Liver (tissue), 3 donors: Measurements from ENCODE around the gene BTRC.

Experiments
- ATF3 ChIP-seq: IDR thresholded peaks from 2 replicates; pipeline ENCODE4 v1.6.1; 2016; ENCODE audit warnings: antibody characterized with exemption
- EGR1 ChIP-seq, 2 donors: IDR thresholded peaks; 2 replicates each; pipeline ENCODE4 v1.6.1; 2016 to 2018; ENCODE audit warnings: antibody characterized with exemption in 2 of 2, low read depth in 2 of 2
- FOXA1 ChIP-seq: IDR thresholded peaks from 2 replicates; pipeline ENCODE4 v1.6.1; 2016; ENCODE audit warnings: antibody characterized with exemption
- GABPA ChIP-seq, 2 donors: IDR thresholded peaks in 1 of 2; conservative IDR thresholded peaks in 1 of 2; 2 replicates each; pipeline ENCODE4 v1.6.1; 2016; ENCODE audit warnings: antibody characterized with exemption in 2 of 2, mild to moderate bottlenecking in 1 of 2, moderate library complexity in 1 of 2
- JUND ChIP-seq, 2 donors: IDR thresholded peaks; 2 replicates each; pipeline ENCODE4 v1.6.1; 2016; ENCODE audit warnings: antibody characterized with exemption in 2 of 2
- RAD21 ChIP-seq, 2 donors: IDR thresholded peaks; 2 replicates each; pipeline ENCODE4 v1.6.1; 2016; ENCODE audit warnings: antibody characterized with exemption in 2 of 2, mild to moderate bottlenecking in 2 of 2
- SP1 ChIP-seq: IDR thresholded peaks from 2 replicates; pipeline ENCODE4 v1.6.1; 2018; ENCODE audit warnings: antibody characterized with exemption, mild to moderate bottlenecking
- TAF1 ChIP-seq: conservative IDR thresholded peaks from 2 replicates; pipeline ENCODE4 v1.6.1; 2016; ENCODE audit warnings: antibody characterized with exemption, mild to moderate bottlenecking
- YY1 ChIP-seq: IDR thresholded peaks from 2 replicates; pipeline ENCODE4 v1.6.1; 2016; ENCODE audit warnings: antibody characterized with exemption, mild to moderate bottlenecking
- ZBTB33 ChIP-seq: IDR thresholded peaks from 2 replicates; pipeline ENCODE4 v1.6.1; 2016; ENCODE audit warnings: antibody characterized with exemption
- TF ChIP-seq, protein P1 (sequence below): IDR thresholded peaks from 2 replicates; pipeline ENCODE4 v1.6.1; 2016; ENCODE audit warnings: antibody characterized with exemption, mild to moderate bottlenecking
- TF ChIP-seq, protein P2 (sequence below): fragments of 150-350 bp; IDR thresholded peaks from 2 replicates; pipeline ENCODE4 v1.5.1; 2017; ENCODE audit warnings: improper control_type of control experiment, low read depth, low read length; ENCODE audit not compliant: missing input control
- TF ChIP-seq, protein P3 (sequence below): IDR thresholded peaks from 2 replicates; pipeline ENCODE4 v1.6.1; 2016; ENCODE audit warnings: antibody characterized with exemption
- donor health status: healthy.
- donor health status: healthy.

- TF ChIP-seq RAD21 (IDR thresholded peaks at IDR 0.05) (no peak), ATF3 (no peak), EGR1 (IDR thresholded peaks at IDR 0.05; ENCODE audit: low read depth in 2 of 2) (no peak), YY1 (no peak), GABPA (IDR thresholded peaks at IDR 0.05 in 1 of 2, conservative IDR thresholded peaks at IDR 0.05 in 1 of 2) (no peak), JUND (IDR thresholded peaks at IDR 0.05) (no peak), SP1 (no peak), ZBTB33 (no peak), FOXA1 (no peak), TAF1 (no peak)
- TF ChIP-seq, protein P1, sequence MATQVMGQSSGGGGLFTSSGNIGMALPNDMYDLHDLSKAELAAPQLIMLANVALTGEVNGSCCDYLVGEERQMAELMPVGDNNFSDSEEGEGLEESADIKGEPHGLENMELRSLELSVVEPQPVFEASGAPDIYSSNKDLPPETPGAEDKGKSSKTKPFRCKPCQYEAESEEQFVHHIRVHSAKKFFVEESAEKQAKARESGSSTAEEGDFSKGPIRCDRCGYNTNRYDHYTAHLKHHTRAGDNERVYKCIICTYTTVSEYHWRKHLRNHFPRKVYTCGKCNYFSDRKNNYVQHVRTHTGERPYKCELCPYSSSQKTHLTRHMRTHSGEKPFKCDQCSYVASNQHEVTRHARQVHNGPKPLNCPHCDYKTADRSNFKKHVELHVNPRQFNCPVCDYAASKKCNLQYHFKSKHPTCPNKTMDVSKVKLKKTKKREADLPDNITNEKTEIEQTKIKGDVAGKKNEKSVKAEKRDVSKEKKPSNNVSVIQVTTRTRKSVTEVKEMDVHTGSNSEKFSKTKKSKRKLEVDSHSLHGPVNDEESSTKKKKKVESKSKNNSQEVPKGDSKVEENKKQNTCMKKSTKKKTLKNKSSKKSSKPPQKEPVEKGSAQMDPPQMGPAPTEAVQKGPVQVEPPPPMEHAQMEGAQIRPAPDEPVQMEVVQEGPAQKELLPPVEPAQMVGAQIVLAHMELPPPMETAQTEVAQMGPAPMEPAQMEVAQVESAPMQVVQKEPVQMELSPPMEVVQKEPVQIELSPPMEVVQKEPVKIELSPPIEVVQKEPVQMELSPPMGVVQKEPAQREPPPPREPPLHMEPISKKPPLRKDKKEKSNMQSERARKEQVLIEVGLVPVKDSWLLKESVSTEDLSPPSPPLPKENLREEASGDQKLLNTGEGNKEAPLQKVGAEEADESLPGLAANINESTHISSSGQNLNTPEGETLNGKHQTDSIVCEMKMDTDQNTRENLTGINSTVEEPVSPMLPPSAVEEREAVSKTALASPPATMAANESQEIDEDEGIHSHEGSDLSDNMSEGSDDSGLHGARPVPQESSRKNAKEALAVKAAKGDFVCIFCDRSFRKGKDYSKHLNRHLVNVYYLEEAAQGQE = no peak
- TF ChIP-seq, protein P2, sequence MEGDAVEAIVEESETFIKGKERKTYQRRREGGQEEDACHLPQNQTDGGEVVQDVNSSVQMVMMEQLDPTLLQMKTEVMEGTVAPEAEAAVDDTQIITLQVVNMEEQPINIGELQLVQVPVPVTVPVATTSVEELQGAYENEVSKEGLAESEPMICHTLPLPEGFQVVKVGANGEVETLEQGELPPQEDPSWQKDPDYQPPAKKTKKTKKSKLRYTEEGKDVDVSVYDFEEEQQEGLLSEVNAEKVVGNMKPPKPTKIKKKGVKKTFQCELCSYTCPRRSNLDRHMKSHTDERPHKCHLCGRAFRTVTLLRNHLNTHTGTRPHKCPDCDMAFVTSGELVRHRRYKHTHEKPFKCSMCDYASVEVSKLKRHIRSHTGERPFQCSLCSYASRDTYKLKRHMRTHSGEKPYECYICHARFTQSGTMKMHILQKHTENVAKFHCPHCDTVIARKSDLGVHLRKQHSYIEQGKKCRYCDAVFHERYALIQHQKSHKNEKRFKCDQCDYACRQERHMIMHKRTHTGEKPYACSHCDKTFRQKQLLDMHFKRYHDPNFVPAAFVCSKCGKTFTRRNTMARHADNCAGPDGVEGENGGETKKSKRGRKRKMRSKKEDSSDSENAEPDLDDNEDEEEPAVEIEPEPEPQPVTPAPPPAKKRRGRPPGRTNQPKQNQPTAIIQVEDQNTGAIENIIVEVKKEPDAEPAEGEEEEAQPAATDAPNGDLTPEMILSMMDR = no peak
- TF ChIP-seq, protein P3, sequence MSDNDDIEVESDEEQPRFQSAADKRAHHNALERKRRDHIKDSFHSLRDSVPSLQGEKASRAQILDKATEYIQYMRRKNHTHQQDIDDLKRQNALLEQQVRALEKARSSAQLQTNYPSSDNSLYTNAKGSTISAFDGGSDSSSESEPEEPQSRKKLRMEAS = no peak
These were observed 93.0 kb downstream of the BTRC start for GRCh38 chr10:101446947-101447346.
